Midbrain (tissue), 1 donor: Measurements from ENCODE around the gene LYSMD3.
"Not testable (repeated sequence)": the region's sequence is repeated elsewhere in the genome, so short reads cannot be mapped to it uniquely, and the experiment has no call there.

ENCODE experiments used
- DNase-seq: peaks from one replicate; lab custom pipeline; 2025; lab: John Stamatoyannopoulos, UW

The LYSMD3 gene

DNA sequence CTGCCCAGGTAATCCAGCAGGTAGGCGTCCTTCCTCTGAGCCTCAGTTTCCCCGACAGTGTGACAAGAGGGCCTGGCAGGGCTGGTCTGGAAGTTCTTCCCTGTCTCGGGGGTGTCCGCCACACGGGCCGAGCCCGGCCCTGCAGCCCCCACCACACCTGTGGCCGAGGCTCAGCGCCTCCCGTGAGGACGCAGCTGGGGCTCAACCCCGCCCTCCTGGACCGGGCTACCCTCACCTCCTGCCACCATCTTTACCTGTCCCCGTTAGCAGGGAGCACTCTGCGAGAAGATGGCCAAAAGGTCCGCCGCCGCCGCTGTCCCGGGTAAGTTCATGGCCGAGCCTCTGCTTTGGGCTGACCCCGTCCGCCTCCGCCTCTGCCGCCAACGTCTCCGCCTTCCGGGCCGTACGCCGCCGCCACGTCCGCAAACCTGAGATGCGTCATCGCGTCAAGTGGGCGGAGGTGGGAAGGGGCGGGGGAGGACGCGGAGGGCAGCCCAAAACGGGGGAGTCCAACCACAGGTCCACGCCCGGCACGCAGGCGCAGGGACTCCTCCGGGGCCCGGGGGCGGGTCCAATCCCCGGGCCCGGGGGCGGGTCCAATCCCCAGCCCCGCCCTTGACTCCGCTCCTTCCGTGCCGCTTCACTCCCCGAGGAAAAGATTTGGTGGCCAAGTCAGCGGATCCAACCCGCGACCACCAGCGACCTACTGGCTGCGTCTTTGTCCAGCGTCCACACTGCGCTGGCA lies at the start of gene LYSMD3:
Gene LYSMD3 (minus strand): TSS at position 391 of the 745 bp plus-strand sequence. CDS start 4,295 bp downstream, outside the sequence.
- DNase-seq: peak; percentile 96

GRCh38 chr5:90576566-90576965 lies 47.2 kb upstream of the LYSMD3 start:
- not testable (repeated sequence) for DNase-seq

DNA sequence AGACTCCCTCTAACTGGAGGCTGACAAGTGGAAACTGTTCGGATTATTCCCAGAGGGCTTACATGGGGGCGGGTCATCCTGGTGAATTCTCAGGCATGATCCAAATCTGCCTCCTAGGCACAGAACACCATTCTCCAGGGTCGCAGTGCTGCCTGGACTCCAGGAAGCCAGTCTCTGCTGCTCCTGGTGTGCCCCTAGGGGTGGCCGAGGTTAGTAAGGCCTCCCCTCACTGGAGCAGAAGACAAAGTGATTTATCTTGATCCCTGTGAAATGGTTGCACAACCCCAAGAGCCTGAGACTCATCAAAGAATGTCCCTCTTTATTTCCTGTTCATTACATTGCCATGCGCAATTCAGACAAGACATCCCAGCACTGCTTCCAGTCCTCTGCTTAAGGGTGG lies 46.3 kb upstream of the LYSMD3 start:
- no peak for DNase-seq

GRCh38 chr5:90571147-90571773 lies 41.9 kb upstream of the LYSMD3 start:
- DNase-seq: no peak

DNA sequence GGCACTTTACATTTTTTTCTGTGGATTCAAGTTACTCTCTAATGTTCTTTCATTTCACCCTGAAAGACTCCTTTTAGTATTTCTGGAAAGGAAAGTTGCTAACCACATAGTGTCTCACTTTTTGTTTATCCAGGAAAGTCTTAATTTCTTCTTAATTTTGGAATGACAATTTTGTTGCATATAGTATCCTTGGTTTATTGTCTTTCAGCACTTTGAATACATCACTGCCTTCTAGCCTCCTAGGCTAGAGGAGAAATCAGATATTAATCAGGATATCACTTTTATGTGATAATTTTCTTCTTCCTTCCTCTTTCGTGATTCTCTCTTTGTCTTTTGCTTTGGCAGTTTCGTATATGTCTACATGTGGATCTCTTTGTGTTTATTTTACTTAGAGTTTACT lies 40.6 kb upstream of the LYSMD3 start:
- no peak for DNase-seq

DNA sequence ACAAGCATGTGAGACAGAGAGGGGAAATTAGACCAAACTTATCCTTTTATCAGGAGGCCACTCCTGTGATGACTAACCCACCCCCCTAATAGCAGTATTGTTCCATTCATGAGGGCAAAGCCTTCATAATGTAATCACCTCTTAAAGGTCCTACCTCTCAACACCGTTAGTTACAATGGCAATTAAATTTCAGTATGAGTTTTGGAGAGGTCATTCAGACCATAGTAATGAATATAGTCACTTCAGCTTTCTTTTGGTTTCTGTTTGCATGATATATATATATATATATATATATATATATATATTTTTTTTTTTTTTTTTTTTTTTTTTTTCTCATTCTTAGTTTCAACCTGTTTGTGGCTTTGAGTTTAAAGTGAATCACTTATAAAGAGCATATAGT lies 39.7 kb upstream of the LYSMD3 start:
- no peak for DNase-seq

- no peak for DNase-seq
These were observed 36.1 kb upstream of the LYSMD3 start for GRCh38 chr5:90565491-90565890.

GRCh38 chr5:90563108-90563507 lies 33.7 kb upstream of the LYSMD3 start:
- DNase-seq: no peak

DNA sequence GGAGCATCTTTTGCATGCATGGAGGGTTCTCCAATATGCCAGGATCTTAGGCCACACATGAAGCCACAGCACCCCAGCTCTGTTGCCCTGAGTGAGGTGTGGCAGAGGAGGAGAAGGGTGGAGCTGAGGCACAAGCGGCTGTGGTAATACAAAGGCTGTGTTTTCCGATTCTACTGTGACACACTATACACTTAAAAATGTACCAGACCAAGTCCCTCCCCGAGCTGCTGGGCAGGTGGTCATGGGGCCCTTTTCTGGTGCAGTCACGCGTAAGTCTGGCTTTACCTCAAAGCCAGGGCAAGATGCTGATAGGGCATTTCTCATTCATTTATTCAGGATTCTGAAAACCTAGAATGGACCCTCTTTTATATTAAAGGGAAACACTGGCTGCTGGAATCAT lies 33.0 kb upstream of the LYSMD3 start:
- no peak for DNase-seq

- DNase-seq: no peak
These were observed 32.4 kb upstream of the LYSMD3 start for GRCh38 chr5:90561766-90562165.

DNA sequence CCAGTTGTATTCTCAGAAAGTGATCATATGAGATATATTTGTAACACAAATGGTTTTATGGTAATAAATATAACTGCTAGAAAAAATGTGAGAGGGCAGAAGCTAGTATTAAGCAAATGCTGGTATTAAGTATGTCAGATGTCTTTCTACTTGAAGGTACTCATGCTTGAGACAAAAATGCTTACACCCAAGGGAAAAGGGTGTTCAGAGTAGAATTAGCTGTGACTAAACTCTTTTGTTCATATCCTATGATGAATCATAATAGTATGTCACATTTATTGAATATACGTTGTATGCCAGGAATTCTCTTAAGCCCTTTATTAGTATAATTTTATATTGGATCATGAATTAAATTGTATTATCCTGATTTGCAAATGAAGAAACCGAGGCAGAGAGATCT lies 31.4 kb upstream of the LYSMD3 start:
- no peak for DNase-seq

- peak; percentile 68 for DNase-seq
These were observed 29.2 kb upstream of the LYSMD3 start, which contains the start of gene ADGRV1 for GRCh38 chr5:90558344-90559192. Gene ADGRV1, plus strand, starts transcription at chr5:90558797. Its CDS starts 99 bp downstream, at chr5:90558896.

- DNase-seq: no peak
These were observed 28.5 kb upstream of the LYSMD3 start for GRCh38 chr5:90557871-90558270.

DNA sequence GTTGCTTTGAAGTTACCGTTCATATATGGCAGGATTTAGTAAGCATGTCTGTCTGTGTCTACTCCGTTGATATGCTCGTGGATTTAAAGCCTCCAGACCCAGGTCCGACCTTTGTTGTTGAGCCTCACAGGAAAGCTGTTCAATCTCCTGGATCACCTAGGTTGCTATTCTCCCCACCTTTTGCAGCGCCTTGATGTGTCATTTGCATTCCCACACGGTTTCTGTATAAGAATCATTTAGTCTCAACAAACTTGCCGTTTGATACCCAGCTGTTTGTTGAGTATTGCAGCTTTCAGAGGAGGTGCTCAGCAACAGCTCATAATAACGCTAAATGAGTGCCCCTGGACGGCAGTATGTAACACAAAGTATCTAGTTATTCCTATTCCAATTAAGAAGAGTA lies 28.0 kb upstream of the LYSMD3 start:
- DNase-seq: no peak

- no peak for DNase-seq
These were observed 26.3 kb upstream of the LYSMD3 start for GRCh38 chr5:90555666-90556065.

DNA sequence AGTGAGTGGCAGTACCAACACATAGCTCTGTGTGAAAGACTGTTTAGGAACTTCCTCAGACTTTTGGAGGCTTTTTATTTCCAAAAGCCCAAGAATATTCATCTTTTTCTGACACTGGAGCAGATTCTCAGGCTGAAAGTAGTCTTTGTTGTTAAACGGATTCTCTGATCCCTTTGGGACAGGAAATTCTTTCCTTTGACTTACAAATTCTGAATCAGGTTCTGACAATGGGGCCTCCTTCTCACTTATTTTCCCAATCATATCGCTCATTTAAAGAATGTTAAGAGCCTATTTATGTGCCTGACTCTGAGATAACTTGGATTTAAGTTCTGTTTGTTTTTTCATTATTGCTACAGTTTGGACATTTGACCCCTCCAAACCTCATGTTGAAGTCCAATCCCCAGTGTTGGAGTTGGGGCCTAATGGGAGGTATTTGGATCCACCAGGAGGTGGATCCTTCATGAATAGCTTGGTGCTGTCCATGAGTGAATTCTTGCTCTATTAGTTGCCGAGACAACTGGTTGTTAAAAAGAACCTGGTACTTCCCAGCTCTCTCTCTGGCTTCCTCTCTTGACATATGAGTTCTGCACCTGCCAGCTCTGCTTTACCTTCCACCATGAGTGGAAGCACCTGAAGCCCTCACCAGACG lies 25.1 kb upstream of the LYSMD3 start:
- DNase-seq: no peak

- no peak for DNase-seq
These were observed 24.3 kb upstream of the LYSMD3 start for GRCh38 chr5:90553711-90554110.

DNA sequence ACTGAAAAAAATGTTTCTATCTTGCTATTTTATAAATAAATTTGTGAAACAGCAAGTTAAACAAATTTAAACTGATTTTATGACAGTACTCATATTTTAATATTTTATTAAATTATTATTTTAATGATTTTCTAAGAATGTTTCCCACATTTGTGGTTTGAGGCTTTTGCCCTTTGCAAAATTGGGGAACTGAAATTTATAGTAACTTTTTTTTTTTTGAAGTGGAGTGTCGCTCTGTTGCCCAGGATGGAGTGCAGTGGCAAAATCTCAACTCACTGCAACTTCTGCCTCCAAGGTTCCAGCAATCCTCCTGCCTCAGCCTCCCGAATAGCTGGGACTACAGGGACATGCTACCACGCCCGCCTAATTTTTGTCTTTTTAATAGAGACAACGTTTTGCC lies 22.0 kb upstream of the LYSMD3 start:
- DNase-seq: no peak

DNA sequence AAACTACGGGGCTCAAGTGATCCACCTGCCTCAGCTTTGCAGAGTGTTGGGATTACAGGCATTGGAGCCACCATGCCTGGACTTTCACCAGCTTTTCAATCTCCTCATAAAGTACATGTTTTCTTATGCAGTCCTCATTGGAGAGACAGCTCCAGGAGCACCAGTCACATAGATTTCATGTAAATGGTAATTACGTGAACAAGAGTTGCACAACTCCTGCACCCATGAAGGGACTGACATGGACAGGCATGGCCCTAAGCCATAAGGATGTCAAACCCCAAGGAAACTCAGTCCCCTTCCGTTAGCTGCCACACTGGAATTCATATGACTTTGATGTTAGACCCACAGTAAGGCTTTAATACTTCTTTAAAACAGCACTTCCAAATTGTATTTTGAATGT lies 21.6 kb upstream of the LYSMD3 start:
- no peak for DNase-seq

DNA sequence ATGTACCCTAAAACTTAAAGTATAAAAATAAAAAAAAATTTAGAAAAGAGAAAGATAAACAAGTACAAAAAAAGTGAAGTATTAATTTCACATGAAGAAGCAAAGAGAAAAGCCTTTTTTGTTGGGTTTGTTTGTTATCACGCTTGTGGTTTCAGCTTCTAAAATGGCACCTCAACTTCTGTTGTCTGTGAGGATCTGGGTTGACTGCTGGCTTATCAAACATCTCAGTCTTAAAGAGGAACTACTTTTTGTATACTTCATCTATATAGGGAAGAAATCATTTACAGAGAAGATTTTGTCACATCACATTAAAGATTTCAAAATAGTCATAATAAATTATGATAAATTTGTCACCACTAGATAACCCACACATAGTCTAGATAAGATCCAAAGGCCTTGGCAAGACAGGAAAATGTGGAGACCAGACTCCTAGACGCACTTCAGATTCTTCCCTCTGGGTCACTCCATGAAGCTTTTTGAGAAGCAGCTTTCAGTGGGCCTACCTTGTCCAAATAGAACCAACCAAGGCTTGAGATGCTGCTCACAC lies 20.4 kb upstream of the LYSMD3 start:
- DNase-seq: no peak

GRCh38 chr5:90549223-90549622 lies 19.8 kb upstream of the LYSMD3 start:
- no peak for DNase-seq

- DNase-seq: peak; percentile 18
These were observed 18.7 kb upstream of the LYSMD3 start for GRCh38 chr5:90548069-90548593.
